BLaER1 treated with 17β-estradiol and CSF1 and Interleukin-3, amounts not matched to agents 10 nM and 100 nM (cell line): ENCODE results near the gene MBD6.

Experiments
- H3K27ac ChIP-seq, 11 experiments: shearing (Covaris generic); formaldehyde crosslinking; 2 replicates each; pipeline ENCODE4 v1.8.1; 2022
- H3K27me3 ChIP-seq, 11 experiments: shearing (Covaris generic); formaldehyde crosslinking; 2 replicates each; pipeline ENCODE4 v1.8.1; 2022
- H3K36me3 ChIP-seq, 11 experiments: shearing (Covaris generic); formaldehyde crosslinking; 2 replicates each; pipeline ENCODE4 v1.8.1; 2022
- H3K4me1 ChIP-seq, 10 experiments: shearing (Covaris generic); formaldehyde crosslinking; 2 replicates each; pipeline ENCODE4 v1.8.1; 2022
- H3K4me2 ChIP-seq, 11 experiments: shearing (Covaris generic); formaldehyde crosslinking; 2 replicates each; pipeline ENCODE4 v1.8.1; 2022
- H3K4me3 ChIP-seq, 10 experiments: shearing (Covaris generic); formaldehyde crosslinking; 2 replicates each; pipeline ENCODE4 v1.8.1; 2022
- H3K9ac ChIP-seq, 11 experiments: shearing (Covaris generic); formaldehyde crosslinking; 2 replicates each; pipeline ENCODE4 v1.8.1; 2022
- H3K9me3 ChIP-seq, 11 experiments: shearing (Covaris generic); formaldehyde crosslinking; replicated peaks in 1 of 11; 2 replicates each; pipeline ENCODE4 v1.8.1; 2022
- H4K20me1 ChIP-seq, 11 experiments: shearing (Covaris generic); formaldehyde crosslinking; 2 replicates each; pipeline ENCODE4 v1.8.1; 2022
- Cebpa-rat ChIP-seq, 11 experiments: shearing (Covaris generic); IDR thresholded peaks; 2 replicates each; pipeline ENCODE4 v1.8.1; 2022

MBD6 gene

DNA sequence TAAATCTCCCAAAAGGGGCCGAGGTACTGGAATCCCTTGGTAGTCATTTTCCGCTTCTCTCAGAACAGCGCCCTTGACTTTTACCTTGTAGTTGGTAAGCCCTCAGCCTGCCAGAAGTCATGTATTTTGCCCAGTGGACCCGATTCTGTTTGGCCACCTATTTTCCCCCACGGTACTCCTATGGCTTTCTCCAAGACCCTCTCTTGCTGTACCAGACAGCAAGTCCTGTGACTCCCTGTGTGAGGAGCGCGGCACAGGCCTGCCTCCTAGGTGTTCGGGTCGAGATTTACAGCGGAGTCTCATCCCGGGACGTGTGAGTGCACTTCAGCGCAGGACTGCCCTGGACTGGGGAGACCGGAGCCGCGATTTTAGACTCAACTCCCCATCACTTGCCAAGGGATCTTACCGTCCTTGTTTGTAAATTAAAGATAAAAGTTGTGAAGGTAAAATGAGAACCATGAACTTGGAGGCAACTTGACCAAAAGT, 1.1 kb upstream of the MBD6 start:
- peak overlapping the region; percentile 90 to 99 (median 97) for H3K27ac ChIP-seq
- H3K4me1 ChIP-seq, result peaks cover 65 to 77% (median 70%) of the 10 kb centered on the region in 10 experiments
- H3K36me3 ChIP-seq, result peaks cover 46 to 58% (median 55%) of the 10 kb centered on the region in 11 experiments
- H3K4me2 ChIP-seq, result peak overlapping the region; percentile 75 to 89 (median 84)
- 0 out of 22 replicates have a peak, but pooled peaks of 1 of the 11 experiments have one; percentile 0 for TF ChIP-seq Cebpa-rat (IDR thresholded peaks at IDR 0.05)
- peaks cover 51 to 68% (median 59%) of the 10 kb centered on the region in 11 experiments for H4K20me1 ChIP-seq
- H3K27me3 ChIP-seq, result no peaks in the 10 kb centered on the region
- H3K9ac ChIP-seq, result peak overlapping the region; percentile 84 to 93 (median 90)
- H3K9me3 ChIP-seq, result no peaks in the 10 kb centered on the region
- H3K4me3 ChIP-seq, result peak overlapping the region in 9 of 10 experiments; percentile 42 to 86 (median 75); a peak in 12 of 20 replicates

DNA sequence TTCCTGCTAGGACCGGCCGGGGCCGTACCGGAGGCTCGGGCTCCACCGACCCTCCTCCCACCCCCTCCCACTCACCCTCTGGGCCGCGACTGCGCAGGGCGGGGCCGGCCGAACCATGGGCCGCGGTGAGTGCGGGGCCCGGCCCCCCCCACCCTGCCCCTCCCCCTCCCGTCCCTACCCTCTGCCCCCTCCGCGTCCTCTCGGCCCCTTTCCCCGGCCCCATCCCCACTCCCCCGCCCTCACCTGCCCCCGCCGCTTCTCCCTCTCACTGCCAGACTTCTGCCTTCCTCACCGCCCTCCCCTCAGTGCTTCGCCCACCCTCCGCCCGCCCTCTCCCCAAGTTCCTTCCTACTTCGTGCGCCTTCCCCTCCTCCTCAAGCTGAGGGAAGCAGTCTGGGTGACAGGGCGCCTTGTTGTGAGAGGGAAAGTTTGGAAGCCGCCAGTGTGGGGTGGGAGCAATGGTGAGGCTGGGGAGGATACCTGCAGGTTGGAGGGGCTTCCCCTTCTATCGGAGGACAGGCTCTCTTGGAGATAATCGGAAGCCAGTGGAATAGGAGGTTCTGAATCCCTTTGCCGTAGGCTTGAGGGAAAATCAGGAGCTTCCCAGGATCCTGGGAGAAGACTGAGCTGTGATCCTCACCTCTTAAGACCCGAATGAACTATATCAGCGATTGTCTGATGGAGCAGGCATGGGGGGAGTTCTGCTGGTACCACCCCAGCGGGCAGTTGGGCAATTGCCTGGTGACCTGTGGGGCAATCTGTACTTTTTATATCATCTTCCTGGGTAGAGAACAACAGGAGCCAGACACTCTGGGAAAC, 472 bp downstream of the MBD6 start:
- Histone ChIP-seq H3K4me1 (peaks cover 54 to 67% (median 62%) of the 10 kb centered on the region in 10 experiments), H3K36me3 (peaks cover 46 to 58% (median 55%) of the 10 kb centered on the region in 11 experiments), H3K9ac (peak overlapping the region; percentile 84 to 93 (median 90)), H3K27ac (peak overlapping the region; percentile 90 to 99 (median 97)), H3K4me3 (peak overlapping the region; percentile 70 to 86 (median 78)), H3K27me3 (no peaks in the 10 kb centered on the region), H3K9me3 (no peaks in the 10 kb centered on the region), H3K4me2 (peak overlapping the region; percentile 85 to 100 (median 95)), H4K20me1 (peaks cover 43 to 68% (median 58%) of the 10 kb centered on the region in 11 experiments)
- TF ChIP-seq Cebpa-rat (IDR thresholded peaks at IDR 0.05), result peak in 7 of 11 experiments; percentile 36 to 75 (median 61); a peak in 8 of 22 replicates

DNA sequence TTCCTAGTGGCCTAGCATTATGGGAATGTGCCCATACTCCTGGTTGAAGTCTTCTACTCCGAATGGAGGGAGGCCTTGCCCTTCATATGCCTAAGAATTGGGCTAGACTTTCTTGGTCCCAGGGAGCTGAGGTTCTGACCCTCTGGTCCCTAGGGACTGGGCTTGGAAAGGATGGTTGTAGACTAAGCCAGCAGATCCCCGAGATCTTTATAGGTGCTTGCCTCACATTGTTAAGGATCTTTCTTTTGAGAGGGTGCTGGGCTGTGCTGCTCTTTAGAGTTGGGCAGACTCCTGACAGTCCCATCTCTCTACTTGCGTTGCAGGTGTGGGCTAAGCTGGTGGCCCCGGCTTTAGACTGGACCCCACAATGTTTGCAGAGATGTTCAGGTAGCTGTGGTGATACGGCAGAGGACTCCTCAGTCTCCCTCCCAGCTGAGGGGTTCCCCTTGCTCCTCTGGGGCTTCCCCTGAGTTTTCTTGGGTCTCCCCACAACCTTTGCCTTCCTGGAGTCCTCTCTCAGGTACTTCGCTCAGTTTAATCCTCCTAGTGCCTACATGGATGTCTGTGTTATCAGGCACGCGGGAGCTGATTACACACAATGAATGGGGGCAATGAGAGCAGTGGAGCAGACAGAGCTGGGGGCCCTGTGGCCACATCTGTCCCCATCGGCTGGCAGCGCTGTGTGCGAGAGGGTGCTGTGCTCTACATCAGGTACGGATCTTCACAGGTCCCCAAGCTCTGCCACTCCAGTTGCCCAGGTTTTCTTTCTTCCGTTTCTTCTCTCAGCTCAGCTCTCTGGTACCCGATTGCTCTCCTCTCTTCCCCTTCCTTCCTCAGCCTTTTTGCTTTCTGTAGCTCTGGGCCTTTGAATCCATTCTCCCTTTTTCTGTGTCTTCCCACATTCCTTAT, 1.3 kb downstream of the MBD6 start:
- Histone ChIP-seq H3K4me2 (peak overlapping the region; percentile 85 to 100 (median 95)), H3K9me3 (no peaks in the 10 kb centered on the region), H3K27me3 (no peaks in the 10 kb centered on the region), H3K36me3 (peaks cover 47 to 58% (median 55%) of the 10 kb centered on the region in 11 experiments), H3K4me1 (peaks cover 45 to 58% (median 54%) of the 10 kb centered on the region in 10 experiments), H3K9ac (peak overlapping the region; percentile 84 to 93 (median 89)), H3K27ac (peak overlapping the region; percentile 75 to 99 (median 97)), H4K20me1 (peaks cover 34 to 68% (median 53%) of the 10 kb centered on the region in 11 experiments; a peak in 21 of 22 replicates), H3K4me3 (peak overlapping the region; percentile 70 to 86 (median 78))
- TF ChIP-seq Cebpa-rat (IDR thresholded peaks at IDR 0.05), result no peak

DNA sequence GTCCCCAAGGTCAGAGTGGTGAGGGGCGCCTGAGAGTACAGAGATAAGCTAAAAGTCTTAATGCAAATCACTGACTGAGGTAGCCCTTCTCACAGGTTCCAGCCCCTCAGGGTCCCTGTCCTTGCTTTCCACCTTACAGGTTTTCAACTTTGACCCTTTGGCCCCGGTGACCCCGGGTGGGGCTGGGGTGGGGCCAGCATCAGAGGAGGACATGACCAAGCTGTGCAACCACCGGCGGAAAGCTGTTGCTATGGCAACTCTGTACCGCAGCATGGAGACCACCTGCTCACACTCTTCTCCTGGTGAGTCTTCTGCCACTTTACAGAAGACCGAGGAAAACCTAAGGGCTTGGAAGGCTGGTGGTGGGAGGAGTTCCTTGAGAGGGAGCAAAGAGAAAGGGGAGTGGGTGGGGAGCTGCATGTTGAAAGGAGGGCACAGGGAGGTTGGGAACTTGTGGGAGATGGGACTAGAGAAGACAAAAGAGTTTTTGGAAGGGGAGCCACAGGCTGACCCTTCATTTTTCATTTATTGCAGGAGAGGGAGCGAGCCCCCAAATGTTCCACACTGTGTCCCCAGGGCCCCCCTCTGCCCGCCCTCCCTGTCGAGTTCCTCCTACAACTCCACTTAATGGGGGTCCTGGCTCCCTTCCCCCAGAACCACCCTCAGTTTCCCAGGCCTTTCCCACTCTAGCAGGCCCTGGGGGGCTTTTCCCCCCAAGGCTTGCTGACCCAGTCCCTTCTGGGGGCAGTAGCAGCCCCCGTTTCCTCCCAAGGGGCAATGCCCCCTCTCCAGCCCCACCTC, 2.4 kb downstream of the MBD6 start:
- Histone ChIP-seq H3K4me3 (peak overlapping the region in 7 of 10 experiments; percentile 70 to 86 (median 84); a peak in 12 of 20 replicates), H3K4me2 (peak overlapping the region; percentile 85 to 100 (median 95)), H3K9me3 (no peaks in the 10 kb centered on the region), H4K20me1 (peaks cover 26 to 66% (median 50%) of the 10 kb centered on the region in 11 experiments; a peak in 18 of 22 replicates), H3K9ac (peak overlapping the region; percentile 84 to 93 (median 89); a peak in 20 of 22 replicates), H3K4me1 (peaks cover 43 to 53% (median 49%) of the 10 kb centered on the region in 10 experiments), H3K27ac (peak overlapping the region in 10 of 11 experiments; percentile 80 to 99 (median 97); a peak in 19 of 22 replicates), H3K36me3 (peaks cover 52 to 62% (median 59%) of the 10 kb centered on the region in 11 experiments), H3K27me3 (no peaks in the 10 kb centered on the region)
- TF ChIP-seq Cebpa-rat (IDR thresholded peaks at IDR 0.05), result no peak

DNA sequence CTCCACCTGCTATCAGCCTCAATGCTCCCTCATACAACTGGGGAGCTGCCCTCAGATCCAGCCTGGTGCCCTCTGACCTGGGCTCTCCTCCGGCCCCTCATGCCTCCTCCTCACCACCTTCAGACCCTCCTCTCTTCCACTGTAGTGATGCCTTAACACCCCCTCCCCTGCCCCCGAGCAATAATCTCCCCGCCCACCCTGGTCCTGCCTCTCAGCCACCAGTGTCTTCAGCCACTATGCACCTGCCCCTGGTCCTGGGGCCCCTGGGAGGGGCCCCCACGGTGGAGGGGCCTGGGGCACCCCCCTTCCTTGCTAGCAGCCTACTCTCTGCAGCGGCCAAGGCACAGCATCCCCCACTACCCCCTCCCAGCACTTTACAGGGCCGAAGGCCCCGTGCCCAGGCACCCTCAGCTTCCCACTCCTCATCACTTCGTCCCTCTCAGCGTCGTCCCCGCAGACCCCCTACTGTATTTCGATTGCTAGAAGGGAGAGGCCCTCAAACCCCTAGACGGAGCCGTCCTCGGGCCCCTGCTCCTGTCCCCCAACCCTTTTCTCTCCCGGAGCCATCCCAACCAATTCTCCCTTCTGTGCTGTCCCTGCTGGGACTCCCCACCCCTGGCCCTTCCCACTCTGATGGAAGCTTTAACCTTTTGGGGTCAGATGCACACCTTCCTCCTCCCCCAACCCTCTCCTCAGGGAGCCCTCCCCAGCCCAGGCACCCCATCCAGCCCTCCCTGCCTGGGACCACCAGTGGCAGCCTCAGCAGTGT, 3.2 kb downstream of the MBD6 start:
- no peak for TF ChIP-seq Cebpa-rat (IDR thresholded peaks at IDR 0.05)
- H3K4me2 ChIP-seq, result peak overlapping the region; percentile 85 to 100 (median 95)
- H3K4me3 ChIP-seq, result no peak overlapping the region
- H3K27ac ChIP-seq, result peak overlapping the region in 5 of 11 experiments; percentile 10 to 47 (median 31); a peak in 4 of 22 replicates
- no peaks in the 10 kb centered on the region for H3K27me3 ChIP-seq
- no peaks in the 10 kb centered on the region for H3K9me3 ChIP-seq
- H4K20me1 ChIP-seq, result peaks cover 23 to 73% (median 50%) of the 10 kb centered on the region in 11 experiments; a peak in 17 of 22 replicates
- H3K36me3 ChIP-seq, result peaks cover 60 to 70% (median 66%) of the 10 kb centered on the region in 11 experiments
- peaks cover 43 to 53% (median 49%) of the 10 kb centered on the region in 10 experiments for H3K4me1 ChIP-seq
- H3K9ac ChIP-seq, result peak overlapping the region; percentile 15 to 93 (median 89); a peak in 18 of 22 replicates

DNA sequence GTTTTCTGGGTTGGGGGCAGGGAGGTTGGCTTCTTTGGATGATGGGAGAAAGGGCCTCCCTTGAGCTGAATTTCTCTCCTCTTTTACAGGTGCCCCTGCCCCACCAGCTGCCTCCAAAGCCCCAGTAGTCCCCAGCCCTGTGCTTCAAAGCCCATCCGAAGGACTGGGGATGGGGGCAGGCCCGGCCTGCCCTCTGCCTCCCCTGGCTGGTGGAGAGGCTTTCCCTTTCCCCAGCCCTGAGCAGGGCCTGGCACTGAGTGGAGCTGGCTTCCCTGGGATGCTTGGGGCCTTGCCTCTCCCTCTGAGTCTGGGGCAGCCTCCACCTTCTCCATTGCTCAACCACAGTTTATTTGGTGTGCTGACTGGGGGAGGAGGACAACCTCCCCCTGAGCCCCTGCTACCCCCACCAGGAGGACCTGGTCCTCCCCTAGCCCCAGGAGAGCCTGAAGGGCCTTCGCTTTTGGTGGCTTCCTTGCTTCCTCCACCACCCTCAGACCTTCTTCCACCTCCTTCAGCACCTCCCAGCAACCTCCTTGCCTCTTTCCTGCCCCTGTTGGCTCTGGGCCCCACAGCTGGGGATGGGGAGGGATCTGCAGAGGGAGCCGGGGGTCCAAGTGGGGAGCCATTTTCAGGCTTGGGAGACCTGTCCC, 4.0 kb downstream of the MBD6 start:
- Histone ChIP-seq H3K4me1 (peaks cover 35 to 45% (median 41%) of the 10 kb centered on the region in 10 experiments), H3K9me3 (no peaks in the 10 kb centered on the region), H3K36me3 (peaks cover 68 to 78% (median 74%) of the 10 kb centered on the region in 11 experiments), H3K27me3 (no peaks in the 10 kb centered on the region), H3K4me3 (no peak overlapping the region), H3K27ac (peak overlapping the region in 7 of 11 experiments; percentile 2 to 50 (median 26); a peak in 7 of 22 replicates), H3K9ac (peak overlapping the region; percentile 9 to 91 (median 33); a peak in 13 of 22 replicates), H3K4me2 (peak overlapping the region in 6 of 11 experiments; percentile 3 to 100 (median 29); a peak in 5 of 22 replicates), H4K20me1 (peaks cover 23 to 79% (median 50%) of the 10 kb centered on the region in 11 experiments; a peak in 17 of 22 replicates)
- TF ChIP-seq Cebpa-rat (IDR thresholded peaks at IDR 0.05), result no peak
